OCI-LY1 (cell line): ENCODE measurements around the gene RHEB.

Experiments
- EZH2 ChIP-seq: fragments of 200-600 bp; sonication (generic), shearing (Covaris generic); IDR thresholded peaks from 2 replicates; pipeline ENCODE4 v1.8.0; 2017; ENCODE audit warnings: borderline replicate concordance, mixed run types, mild to moderate bottlenecking, antibody characterized with exemption, low read length, moderate library complexity, mixed read lengths
- TF ChIP-seq, protein P1 (sequence below): fragments of 200-600 bp; sonication (generic), shearing (Covaris generic); IDR thresholded peaks from 2 replicates; pipeline ENCODE4 v1.5.1; 2017; ENCODE audit warnings: mild to moderate bottlenecking, antibody characterized with exemption, low read length, moderate library complexity, mixed read lengths

DNA sequence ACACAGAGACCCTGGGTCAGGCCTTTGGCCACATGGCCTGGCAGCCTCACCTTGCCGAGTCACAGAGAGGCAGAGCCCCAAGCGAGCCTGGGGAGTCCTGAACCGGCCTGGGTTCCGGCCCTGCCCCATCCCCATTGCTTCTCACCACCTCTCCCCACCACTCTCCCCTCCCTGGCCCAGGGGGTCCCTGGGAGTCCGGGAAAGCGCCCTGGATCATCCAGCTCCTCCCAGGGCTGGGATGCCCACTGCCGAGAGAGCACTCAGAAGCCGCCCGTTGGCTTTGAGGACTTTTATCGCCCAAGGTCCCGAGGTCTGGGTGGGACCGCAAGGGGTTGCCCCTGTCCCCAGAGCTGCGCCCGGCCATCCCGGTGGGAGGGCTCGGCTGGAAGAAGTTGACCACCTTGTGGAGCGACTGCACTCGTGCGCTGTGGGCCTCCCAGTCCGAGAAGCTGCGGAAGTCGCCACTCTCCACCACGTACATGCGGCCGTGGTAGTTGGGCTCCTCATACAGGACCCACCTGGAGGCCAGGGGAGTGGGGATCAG is 87.9 kb downstream of the RHEB start:
- TF ChIP-seq, protein P1, sequence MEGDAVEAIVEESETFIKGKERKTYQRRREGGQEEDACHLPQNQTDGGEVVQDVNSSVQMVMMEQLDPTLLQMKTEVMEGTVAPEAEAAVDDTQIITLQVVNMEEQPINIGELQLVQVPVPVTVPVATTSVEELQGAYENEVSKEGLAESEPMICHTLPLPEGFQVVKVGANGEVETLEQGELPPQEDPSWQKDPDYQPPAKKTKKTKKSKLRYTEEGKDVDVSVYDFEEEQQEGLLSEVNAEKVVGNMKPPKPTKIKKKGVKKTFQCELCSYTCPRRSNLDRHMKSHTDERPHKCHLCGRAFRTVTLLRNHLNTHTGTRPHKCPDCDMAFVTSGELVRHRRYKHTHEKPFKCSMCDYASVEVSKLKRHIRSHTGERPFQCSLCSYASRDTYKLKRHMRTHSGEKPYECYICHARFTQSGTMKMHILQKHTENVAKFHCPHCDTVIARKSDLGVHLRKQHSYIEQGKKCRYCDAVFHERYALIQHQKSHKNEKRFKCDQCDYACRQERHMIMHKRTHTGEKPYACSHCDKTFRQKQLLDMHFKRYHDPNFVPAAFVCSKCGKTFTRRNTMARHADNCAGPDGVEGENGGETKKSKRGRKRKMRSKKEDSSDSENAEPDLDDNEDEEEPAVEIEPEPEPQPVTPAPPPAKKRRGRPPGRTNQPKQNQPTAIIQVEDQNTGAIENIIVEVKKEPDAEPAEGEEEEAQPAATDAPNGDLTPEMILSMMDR, result no peak
- TF ChIP-seq EZH2, result no peak
